Left ventricle myocardium inferior (tissue), 1 donor: ENCODE results near the gene ACER3. TPM values are rescaled to one million over a fixed set of nuclear protein-coding genes. Genes with fewer than 3 reads are reported as not detected.
"Not testable (repeated sequence)": the region's sequence is repeated elsewhere in the genome, so short reads cannot be mapped to it uniquely, and the experiment has no call there.

ENCODE experiments used
- DNase-seq: peaks from one replicate; pipeline ENCODE4 v3.0.0-alpha.2; 2020
- H3K27ac ChIP-seq: fragments of 200-600 bp; replicated peaks from 2 replicates; pipeline ENCODE4 v1.8.0; 2021
- H3K27me3 ChIP-seq: fragments of 200-600 bp; 2 replicates; pipeline ENCODE4 v1.8.0; 2021; ENCODE audit warnings: low read depth
- H3K36me3 ChIP-seq: fragments of 200-600 bp; 2 replicates; pipeline ENCODE4 v1.8.0; 2021
- H3K4me1 ChIP-seq: fragments of 200-600 bp; 2 replicates; pipeline ENCODE4 v1.8.0; 2021
- H3K4me3 ChIP-seq: fragments of 200-600 bp; 2 replicates; pipeline ENCODE4 v1.8.0; 2021; ENCODE audit warnings: mild to moderate bottlenecking, moderate library complexity
- H3K9me3 ChIP-seq: fragments of 200-600 bp; replicated peaks from 2 replicates; pipeline ENCODE4 v1.8.0; 2021
- CTCF ChIP-seq: fragments of 200-600 bp; IDR thresholded peaks from 2 replicates; pipeline ENCODE4 v1.8.0; 2021; ENCODE audit warnings: antibody characterized with exemption, mild to moderate bottlenecking, borderline replicate concordance
- intact Hi-C: fragments of 100-400 bp; cut with micrococcal nuclease; formaldehyde crosslinking; loops from one replicate; pipeline ENCODE4 v1.11.0; 2022
- total RNA-seq: library from RNA; stranded (reverse); fragmentation: NEBNext Ultra II Directional; extraction: Animal tissue kit (Norgen Biotek cat#: 25700); gene quantifications from one replicate; pipeline ENCODE4 v1.2.1, GENCODE V29; 2021
- donor health status: DM: no; HTN: yes; CAD: no; lungs with severe emphysema.

The ACER3 gene
- total RNA-seq, 1 donor from 2014 or later = 8.5 TPM

- TF ChIP-seq CTCF = no peak
- Histone ChIP-seq H3K4me3 (no peak overlapping the region), H3K27ac (no peak overlapping the region)
Measured at GRCh38 chr11:76946223-76946622, 85.5 kb downstream of the ACER3 start.

GRCh38 chr11:76947190-76947589, 86.5 kb downstream of the ACER3 start:
- Histone ChIP-seq H3K27me3 (no peaks in the 10 kb centered on the region), H3K9me3 (peaks cover 30% of the 10 kb centered on the region), H3K4me1 (no peaks in the 10 kb centered on the region), H3K36me3 (no peaks in the 10 kb centered on the region), H3K4me3 (no peak overlapping the region), H3K27ac (no peak overlapping the region)
- no peak for DNase-seq
- intact Hi-C loops = no loop called here
- no peak for TF ChIP-seq CTCF

More at GRCh38 chr11:76946223-76946622, 85.5 kb downstream of the ACER3 start:
- no peaks in the 10 kb centered on the region for H3K36me3 ChIP-seq
- no peaks in the 10 kb centered on the region for H3K4me1 ChIP-seq
- H3K27me3 ChIP-seq = no peaks in the 10 kb centered on the region
- peaks cover 30% of the 10 kb centered on the region for H3K9me3 ChIP-seq
- intact Hi-C loops = no loop called here
- no peak for DNase-seq

GRCh38 chr11:76947800-76948199, 87.1 kb downstream of the ACER3 start:
- TF ChIP-seq CTCF = no peak
- H3K4me1 ChIP-seq = no peaks in the 10 kb centered on the region
- intact Hi-C loops = no loop called here
- no peak for DNase-seq
- H3K36me3 ChIP-seq = no peaks in the 10 kb centered on the region
- H3K9me3 ChIP-seq = peaks cover 24% of the 10 kb centered on the region
- H3K4me3 ChIP-seq = no peak overlapping the region
- no peak overlapping the region for H3K27ac ChIP-seq
- H3K27me3 ChIP-seq = no peaks in the 10 kb centered on the region

GRCh38 chr11:76955459-76956114, 94.9 kb downstream of the ACER3 start:
- Histone ChIP-seq H3K9me3 (no peaks in the 10 kb centered on the region), H3K27me3 (no peaks in the 10 kb centered on the region), H3K36me3 (peaks cover 20% of the 10 kb centered on the region), H3K27ac (no peak overlapping the region), H3K4me1 (no peaks in the 10 kb centered on the region), H3K4me3 (no peak overlapping the region)
- DNase-seq = no peak
- no peak for TF ChIP-seq CTCF
- intact Hi-C loops = no loop called here

- no peaks in the 10 kb centered on the region for H3K4me1 ChIP-seq
- intact Hi-C loops = no loop called here
- no peak for TF ChIP-seq CTCF
- no peak for DNase-seq
- no peak overlapping the region for H3K4me3 ChIP-seq
- H3K27ac ChIP-seq = no peak overlapping the region
- peaks cover 52% of the 10 kb centered on the region for H3K36me3 ChIP-seq
- no peaks in the 10 kb centered on the region for H3K9me3 ChIP-seq
- no peaks in the 10 kb centered on the region for H3K27me3 ChIP-seq
Measured at GRCh38 chr11:76962583-76963416, 102.1 kb downstream of the ACER3 start.

GRCh38 chr11:76963417-76964168, 102.9 kb downstream of the ACER3 start:
- H3K27ac ChIP-seq, H3K4me1 ChIP-seq, H3K9me3 ChIP-seq, DNase-seq, H3K4me3 ChIP-seq, H3K27me3 ChIP-seq, intact Hi-C loops: not testable (repeated sequence)
- H3K36me3 ChIP-seq = peaks cover 50% of the 10 kb centered on the region
